ENCODE data around the gene ARHGEF11.

DNA sequence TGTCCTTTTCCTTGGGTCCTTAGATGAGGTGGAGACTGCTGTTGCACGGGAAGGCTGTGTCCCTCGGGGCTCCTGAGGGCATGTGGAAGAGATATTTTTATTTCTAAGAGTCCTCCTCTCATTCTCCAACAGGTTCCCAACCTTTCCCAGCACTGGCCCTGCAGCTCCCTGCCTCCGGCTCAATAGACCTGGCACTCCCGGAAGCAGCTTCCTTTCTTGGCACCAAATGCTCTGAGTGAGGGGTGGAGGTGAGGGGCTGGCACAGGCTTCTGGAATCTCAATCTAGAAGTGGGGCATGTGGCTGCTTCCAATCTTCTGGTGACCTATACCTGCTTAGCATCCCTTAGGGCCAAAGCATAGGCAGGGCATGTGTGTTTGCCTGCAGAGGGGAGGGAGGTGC lies 49.5 kb upstream of the ARHGEF11 start:
- TF ChIP-seq CTCF (IDR thresholded peaks at IDR 0.05) (no peak), POLR2AphosphoS5 (IDR thresholded peaks at IDR 0.05) (no peak), POLR2A (IDR thresholded peaks at IDR 0.05) (no peak), EP300 (IDR thresholded peaks at IDR 0.05) (no peak)

Measured in upper lobe of left lung (tissue), 4 donors.